ENCODE results near the gene GPC5. TPM values are rescaled to one million over a fixed set of nuclear protein-coding genes. Genes with fewer than 3 reads are reported as not detected.

The GPC5 gene
- total and polyA plus RNA-seq, 9 of the 15 experiments (the other 6 are each of a cell fraction or from before 2014, with no cell fraction given), result 0.18 to 0.27 TPM; not detected in 7

DNA sequence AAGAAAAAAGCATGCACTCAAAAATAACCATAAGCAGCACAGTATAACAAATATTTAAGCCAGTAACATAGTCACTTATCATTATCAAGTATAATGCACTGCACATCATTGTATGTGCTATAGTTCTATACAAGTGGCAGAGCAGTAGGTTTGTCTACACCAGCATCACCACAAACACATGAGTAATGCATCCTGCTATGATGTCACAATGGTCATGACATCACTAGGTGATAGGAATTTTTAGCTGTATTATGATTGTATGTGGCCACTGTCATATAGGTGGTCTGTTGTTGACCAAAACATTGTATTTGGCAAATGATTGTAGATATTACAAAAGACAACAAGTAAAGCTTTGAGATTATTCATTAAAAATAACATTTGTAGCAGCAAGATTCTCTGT is 967.5 kb downstream of the GPC5 start (continued):
- TF ChIP-seq, protein P1, sequence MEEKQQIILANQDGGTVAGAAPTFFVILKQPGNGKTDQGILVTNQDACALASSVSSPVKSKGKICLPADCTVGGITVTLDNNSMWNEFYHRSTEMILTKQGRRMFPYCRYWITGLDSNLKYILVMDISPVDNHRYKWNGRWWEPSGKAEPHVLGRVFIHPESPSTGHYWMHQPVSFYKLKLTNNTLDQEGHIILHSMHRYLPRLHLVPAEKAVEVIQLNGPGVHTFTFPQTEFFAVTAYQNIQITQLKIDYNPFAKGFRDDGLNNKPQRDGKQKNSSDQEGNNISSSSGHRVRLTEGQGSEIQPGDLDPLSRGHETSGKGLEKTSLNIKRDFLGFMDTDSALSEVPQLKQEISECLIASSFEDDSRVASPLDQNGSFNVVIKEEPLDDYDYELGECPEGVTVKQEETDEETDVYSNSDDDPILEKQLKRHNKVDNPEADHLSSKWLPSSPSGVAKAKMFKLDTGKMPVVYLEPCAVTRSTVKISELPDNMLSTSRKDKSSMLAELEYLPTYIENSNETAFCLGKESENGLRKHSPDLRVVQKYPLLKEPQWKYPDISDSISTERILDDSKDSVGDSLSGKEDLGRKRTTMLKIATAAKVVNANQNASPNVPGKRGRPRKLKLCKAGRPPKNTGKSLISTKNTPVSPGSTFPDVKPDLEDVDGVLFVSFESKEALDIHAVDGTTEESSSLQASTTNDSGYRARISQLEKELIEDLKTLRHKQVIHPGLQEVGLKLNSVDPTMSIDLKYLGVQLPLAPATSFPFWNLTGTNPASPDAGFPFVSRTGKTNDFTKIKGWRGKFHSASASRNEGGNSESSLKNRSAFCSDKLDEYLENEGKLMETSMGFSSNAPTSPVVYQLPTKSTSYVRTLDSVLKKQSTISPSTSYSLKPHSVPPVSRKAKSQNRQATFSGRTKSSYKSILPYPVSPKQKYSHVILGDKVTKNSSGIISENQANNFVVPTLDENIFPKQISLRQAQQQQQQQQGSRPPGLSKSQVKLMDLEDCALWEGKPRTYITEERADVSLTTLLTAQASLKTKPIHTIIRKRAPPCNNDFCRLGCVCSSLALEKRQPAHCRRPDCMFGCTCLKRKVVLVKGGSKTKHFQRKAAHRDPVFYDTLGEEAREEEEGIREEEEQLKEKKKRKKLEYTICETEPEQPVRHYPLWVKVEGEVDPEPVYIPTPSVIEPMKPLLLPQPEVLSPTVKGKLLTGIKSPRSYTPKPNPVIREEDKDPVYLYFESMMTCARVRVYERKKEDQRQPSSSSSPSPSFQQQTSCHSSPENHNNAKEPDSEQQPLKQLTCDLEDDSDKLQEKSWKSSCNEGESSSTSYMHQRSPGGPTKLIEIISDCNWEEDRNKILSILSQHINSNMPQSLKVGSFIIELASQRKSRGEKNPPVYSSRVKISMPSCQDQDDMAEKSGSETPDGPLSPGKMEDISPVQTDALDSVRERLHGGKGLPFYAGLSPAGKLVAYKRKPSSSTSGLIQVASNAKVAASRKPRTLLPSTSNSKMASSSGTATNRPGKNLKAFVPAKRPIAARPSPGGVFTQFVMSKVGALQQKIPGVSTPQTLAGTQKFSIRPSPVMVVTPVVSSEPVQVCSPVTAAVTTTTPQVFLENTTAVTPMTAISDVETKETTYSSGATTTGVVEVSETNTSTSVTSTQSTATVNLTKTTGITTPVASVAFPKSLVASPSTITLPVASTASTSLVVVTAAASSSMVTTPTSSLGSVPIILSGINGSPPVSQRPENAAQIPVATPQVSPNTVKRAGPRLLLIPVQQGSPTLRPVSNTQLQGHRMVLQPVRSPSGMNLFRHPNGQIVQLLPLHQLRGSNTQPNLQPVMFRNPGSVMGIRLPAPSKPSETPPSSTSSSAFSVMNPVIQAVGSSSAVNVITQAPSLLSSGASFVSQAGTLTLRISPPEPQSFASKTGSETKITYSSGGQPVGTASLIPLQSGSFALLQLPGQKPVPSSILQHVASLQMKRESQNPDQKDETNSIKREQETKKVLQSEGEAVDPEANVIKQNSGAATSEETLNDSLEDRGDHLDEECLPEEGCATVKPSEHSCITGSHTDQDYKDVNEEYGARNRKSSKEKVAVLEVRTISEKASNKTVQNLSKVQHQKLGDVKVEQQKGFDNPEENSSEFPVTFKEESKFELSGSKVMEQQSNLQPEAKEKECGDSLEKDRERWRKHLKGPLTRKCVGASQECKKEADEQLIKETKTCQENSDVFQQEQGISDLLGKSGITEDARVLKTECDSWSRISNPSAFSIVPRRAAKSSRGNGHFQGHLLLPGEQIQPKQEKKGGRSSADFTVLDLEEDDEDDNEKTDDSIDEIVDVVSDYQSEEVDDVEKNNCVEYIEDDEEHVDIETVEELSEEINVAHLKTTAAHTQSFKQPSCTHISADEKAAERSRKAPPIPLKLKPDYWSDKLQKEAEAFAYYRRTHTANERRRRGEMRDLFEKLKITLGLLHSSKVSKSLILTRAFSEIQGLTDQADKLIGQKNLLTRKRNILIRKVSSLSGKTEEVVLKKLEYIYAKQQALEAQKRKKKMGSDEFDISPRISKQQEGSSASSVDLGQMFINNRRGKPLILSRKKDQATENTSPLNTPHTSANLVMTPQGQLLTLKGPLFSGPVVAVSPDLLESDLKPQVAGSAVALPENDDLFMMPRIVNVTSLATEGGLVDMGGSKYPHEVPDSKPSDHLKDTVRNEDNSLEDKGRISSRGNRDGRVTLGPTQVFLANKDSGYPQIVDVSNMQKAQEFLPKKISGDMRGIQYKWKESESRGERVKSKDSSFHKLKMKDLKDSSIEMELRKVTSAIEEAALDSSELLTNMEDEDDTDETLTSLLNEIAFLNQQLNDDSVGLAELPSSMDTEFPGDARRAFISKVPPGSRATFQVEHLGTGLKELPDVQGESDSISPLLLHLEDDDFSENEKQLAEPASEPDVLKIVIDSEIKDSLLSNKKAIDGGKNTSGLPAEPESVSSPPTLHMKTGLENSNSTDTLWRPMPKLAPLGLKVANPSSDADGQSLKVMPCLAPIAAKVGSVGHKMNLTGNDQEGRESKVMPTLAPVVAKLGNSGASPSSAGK (IDR thresholded peaks at IDR 0.05), result no peak
